Globus pallidus (tissue), 1 donor: Measurements from ENCODE around the gene PLPPR1.
"Not testable (repeated sequence)": the region's sequence is repeated elsewhere in the genome, so short reads cannot be mapped to it uniquely, and the experiment has no call there.

ENCODE experiments used
- DNase-seq: peaks from one replicate; pipeline ENCODE4 v3.0.0-alpha.2; 2015; ENCODE audit warnings: low spot score

Gene PLPPR1

DNA sequence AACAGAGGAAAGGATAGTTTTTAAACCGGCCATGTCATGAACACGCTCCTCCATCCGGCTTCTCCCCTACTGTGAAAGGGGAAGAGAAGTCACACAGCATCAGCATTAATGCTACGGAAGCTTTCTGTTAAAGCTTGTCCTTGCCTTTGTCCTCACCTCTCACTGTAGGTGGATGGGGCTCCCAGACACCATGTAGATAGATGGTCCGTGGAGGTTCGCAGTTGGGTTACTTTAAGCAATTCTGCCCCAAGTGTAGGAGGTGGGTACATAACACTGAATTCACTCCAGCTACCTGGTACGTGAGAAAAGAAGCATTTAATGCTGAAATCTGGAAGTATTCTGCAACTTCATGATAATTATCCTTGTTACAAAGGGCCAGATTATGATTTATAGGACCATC is 190.5 kb downstream of the PLPPR1 start:
- DNase-seq = no peak

DNA sequence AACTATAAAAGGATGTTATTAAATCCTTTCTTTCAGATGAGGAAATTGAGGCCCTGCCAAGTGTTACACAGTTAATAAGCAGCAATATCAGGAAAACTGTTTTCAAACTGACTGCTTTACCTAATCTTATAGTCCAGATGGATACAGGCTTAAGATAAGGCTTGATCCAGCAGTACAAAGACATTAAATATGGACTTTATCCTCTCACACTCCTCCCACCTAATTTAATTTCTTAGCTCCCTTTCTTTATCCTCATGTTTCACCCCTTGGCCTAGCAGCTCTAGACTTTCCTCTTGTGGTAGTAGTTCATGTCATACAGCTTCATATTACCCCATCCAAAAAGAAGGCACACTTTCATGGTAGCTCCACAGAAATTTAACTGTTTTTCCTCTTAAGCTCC is 191.8 kb downstream of the PLPPR1 start:
- no peak for DNase-seq

DNA sequence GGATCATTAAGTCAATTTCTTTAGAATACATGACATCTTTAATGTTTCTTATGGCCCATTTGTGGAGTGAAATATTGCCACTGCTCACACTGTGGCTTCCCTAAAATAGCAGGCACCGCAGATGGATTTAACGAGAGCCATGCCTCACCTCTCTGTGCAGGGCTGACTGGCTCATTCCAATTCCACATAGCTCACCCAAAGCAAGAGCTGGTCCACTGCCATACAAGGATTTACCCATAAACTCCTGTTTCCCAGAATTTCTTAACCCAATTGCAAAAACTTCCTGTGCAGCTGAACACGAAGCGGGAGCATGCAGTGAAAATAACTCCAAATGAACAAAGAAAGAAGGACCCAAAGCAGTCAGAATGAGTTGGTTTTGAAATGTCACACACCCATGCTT is 196.7 kb downstream of the PLPPR1 start:
- no peak for DNase-seq

DNA sequence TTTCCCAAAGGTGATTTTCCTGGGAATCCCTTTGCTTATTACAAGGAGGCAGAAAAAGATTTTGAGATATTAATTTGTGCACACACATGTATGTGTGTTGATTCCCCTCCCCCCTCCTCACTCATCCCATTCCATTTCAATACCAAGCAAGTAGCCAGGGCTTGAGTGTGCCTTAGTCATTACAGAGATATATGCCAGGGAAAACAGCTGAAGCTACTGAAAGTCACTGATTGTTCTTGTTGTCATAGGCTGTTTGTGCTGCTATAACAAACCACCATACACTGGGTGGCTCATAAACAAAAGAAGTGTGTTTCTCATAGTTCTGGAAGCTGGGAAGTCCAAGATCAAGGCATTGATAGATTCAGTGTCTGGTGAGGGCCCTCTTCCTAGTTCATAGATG is 197.6 kb downstream of the PLPPR1 start:
- DNase-seq = peak; percentile 97

DNA sequence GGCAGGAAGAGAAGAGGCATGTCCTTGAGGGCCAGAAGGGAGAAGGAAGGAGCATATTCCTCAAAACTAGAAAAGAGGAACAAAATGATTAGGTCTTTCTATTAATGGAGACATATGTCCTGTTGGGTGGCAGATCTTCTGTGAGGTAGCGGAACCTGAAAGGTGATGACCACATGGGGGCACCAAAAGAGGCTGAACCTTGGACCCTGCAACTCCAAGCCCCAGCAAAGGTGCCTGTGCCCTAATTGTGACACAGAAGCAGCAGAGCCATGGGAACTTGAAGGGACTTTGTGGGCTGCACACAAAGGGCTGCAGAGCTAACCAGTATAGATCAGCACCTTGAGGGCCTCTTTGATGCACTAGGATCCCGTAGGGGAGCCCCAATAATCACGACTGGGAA is 198.3 kb downstream of the PLPPR1 start:
- no peak for DNase-seq

DNA sequence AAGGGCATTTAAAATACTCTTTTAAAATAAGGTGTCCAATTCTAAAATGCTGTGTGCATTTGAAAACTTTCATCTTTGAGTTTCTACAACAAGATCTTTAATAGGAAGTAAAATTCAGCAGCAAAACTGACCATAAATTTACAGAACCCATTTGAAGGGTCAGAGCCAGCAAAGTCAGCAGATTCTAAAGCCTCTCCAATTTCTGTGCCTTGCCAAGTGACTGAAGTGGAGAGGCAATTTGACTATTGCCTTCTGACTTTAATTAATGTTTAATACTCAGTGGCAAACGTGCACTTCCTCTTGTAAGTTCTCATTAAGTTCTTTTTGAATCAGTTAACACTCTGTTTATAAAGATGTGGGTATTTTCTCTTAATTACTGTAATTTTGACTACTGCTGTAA is 201.1 kb downstream of the PLPPR1 start:
- no peak for DNase-seq

DNA sequence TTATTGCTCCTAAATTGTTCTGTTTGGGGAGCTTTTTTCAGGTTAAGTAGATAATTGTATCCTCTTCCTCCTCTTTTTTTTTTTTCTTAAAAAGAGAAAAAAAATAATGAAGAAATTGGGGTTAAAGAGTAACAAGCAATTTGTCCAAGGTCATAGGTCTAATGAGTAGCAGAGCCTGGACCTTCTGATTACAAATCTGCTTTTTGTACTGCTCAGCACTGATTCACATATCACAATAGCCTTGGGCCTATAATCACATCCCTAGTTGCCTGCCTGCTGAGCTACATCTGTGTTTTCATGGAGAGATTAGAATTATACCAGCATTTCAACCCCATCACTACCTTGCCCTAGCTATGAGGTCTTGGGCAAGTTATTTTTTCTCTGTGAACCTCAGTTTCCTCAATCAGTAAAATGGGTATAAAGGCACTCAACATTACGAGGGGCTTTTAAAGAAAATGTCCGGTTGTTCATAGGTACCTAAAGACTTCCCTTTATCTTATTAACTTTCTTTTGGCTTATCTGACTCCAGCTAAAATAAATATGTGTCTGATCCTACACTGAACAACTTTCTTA is 204.0 kb downstream of the PLPPR1 start:
- DNase-seq = no peak

DNA sequence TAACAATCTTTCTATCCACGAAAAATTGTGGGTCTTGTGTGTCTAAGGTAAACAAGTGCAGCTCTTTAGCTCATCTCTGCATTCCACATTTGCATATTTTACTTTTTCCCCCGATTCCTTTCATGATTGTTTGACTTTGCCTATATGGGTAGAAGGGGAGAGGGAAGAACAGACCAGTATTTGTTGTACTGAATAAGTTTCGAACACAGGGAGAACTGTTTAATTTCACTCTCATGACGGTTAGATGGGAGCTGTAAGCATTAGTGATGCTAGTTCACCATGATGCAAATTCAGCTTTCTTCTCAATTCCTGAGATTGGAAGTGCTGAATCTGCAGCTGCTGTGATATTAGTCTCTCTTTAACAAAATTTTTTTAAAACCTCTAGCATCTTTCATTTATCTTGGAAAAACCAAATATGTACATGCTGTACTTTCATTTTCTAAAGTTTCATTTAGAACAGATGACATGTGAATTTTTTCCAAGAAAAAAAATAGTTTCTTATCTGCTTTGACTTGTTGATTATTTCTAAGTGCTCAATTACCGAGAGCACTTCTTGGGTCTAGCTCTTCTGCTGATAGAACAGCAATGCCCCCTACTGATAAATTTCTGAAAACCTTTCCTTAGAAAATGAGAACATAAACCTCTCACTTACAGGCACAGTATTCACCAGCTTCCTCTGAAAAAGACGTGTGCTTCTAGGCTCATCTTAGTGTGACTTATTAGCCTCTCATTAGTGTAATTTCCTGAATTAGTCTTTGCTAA is 206.8 kb downstream of the PLPPR1 start:
- DNase-seq = peak; percentile 92

DNA sequence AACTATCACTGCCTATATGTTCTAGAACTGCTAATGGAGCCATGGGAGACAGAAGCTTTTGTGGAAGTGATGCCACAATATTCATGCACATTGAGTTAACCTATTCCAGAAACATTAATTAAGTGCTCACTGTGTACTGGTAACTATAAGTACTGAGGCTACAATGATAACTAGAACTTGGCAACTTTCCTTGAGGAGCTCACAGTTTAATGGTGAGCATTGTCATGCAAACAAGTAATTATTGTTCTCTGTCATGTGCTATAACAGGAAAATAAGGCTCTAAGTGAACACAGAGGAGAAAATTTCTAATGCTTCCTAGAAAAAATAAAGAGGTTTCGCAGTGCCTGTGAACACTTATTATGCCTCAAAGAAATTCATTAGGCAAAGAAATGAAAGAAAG is 214.1 kb downstream of the PLPPR1 start:
- DNase-seq = peak; percentile 81

DNA sequence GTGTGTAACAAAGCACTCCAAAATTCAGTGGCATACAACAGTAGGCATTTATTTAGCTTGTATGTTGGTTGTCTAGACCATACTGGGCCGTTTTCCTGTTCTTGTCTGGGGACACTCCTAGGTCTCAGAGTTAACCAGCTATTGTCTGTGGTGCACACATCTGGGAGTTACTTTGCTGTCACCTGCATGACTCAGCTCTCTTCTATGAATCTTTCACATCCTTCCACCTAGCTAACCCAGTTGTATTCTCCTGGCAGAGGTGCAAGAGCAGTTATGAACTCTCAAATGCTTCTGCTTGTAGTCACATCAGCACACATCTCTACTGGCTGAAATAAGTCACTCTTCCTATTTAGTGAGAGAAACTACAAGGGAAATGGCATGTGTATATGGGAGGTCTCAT is 218.2 kb downstream of the PLPPR1 start:
- no peak for DNase-seq

DNA sequence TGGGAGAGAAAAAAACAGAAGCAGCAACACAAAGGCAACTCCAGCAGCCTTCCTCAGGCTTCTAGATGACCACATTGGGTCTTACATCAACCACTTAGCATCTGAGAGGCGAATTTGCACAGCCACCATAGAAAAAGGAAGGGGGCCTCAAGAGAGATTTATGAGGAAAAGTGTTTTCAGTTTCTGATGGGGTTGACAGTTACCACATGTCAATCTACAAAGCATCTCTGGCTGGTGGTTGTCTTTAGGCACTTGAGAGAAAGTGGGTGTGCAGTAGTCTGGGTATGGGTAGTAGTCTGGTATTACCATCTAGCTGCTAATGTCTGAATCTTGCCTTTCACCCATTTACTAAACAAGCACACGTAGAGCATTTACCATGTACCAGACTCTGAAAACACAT is 218.8 kb downstream of the PLPPR1 start:
- DNase-seq = no peak

DNA sequence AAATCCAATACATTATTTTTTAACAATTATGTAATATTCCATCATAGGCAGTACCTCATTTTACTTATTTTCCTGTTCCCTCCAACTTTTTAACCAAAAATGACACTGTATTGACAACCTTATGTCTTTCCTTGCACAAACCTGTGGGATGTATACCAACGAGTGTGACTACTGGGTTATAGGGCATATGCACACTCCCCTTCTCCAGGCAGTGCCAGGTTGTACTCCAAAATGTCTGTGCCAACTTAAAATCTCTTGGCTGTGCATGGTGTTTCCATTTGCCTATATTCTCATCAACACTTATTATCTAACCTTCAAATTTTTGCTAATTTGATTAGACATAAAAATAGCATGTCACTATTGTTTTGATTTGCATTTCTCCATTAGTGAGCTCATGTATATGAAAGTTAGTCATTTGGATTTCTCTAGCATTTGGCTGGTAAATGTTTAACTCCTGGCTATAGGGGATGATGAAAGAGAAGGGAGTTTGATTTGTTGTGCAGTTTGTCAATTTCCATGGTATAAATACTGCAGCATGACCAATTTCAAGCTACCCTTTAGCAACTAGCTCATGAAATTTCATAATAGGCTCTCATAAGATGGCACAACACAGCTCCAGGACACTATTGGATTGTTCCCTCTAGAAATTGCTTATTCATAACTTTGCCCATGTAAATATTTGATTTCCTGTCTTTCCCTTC is 226.4 kb downstream of the PLPPR1 start:
- no peak for DNase-seq

DNA sequence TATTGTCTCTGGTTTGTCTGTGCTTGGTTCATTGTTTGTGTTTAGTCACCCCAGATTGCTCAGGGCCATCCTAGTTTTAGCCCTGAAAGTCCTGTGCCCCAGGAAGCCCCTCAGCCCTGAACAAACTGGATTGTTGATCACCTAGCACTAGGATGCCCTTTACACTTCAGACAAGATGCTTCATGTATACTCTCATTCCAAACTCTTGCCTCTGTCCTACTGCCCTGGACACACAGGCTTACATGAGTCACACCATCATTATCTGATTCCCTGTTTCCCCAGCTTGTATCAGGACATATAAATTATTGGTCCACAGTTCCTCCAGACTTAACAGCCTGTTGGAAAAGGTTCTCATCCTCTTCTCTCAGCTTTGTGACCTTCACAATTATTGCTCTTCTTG is 236.2 kb downstream of the PLPPR1 start:
- no peak for DNase-seq

DNA sequence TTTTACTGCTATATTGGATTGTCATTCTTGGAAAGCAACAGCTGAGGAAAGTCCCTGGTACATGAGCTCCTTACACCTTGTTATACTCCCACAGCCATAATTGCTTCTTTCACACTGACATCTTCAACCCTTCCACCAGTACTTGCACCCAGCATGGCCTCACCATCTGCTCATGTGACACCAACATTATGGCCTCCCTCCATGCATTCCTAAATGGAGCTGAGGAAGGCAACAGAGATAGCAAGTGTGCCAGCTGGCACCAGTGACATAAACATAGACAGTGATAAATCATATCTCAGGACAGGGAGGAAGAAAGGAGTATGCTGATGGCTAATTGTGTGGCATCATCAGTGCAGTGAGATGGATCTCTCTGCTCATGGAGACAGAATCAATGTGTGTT is 236.7 kb downstream of the PLPPR1 start:
- DNase-seq = no peak

DNA sequence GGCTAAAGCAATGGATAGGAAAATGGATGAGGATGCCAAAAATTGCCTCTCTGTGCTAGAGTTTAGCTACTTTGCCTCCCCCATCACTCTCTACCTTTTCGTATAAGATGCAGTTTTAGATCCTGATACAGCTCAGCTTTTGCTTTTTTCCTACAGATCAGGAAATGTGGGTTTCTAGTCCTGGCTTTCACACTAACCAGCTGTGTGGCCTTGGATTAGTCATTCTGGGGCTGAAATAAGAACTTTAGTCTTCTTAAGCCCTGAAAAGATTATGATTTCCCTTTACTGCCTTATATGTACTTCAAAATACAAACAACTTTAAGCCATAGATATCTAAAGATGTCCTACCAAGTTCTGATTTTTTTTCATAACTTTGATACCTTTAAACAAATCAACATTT is 239.9 kb downstream of the PLPPR1 start:
- no peak for DNase-seq

DNA sequence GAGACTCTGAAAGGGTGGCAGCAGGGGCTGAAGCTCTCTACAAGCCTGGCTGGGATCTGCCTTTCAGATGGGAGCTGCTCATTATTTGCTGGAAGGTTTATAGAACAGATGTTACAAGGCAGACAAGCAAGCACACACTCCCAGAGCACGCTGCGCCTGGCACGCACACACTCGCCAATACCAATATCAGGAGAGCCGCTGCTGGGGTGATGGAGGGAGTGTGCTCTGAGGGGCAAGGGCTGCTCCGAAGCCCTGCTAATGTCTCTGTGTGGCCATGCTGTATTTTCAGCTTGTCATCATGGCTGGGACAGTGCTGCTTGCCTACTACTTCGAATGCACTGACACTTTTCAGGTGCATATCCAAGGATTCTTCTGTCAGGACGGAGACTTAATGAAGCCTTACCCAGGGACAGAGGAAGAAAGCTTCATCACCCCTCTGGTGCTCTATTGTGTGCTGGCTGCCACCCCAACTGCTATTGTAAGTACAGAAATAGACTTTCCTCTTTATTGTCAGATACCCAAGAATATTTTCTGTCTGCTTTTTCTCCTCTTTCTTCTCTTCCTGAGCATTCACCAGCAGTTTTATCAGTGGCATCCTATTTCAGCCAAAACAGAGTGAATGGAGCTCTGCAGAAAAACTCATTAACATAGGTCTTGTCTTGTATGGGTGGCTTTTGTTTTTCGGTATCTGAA is 241.2 kb downstream of the PLPPR1 start:
- peak; percentile 70 for DNase-seq

DNA sequence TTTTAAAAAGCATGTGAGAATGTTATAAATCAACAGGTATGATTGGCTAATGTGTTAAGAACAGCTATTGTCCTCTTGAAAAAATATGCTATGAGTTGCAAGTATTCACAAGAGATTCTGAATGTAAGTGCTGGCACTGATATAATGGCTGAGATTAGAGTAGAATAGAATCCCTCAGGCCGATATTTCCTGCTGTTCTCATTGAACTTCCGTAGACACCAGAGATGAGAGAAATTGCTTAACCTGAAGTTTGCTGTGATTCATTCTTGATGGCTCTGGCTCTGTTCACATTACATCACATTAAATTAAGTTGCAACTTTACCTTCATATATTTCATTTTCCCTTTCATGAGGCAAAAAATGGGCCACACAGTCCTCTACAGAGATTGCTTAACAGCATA is 241.8 kb downstream of the PLPPR1 start:
- DNase-seq = peak; percentile 55

DNA sequence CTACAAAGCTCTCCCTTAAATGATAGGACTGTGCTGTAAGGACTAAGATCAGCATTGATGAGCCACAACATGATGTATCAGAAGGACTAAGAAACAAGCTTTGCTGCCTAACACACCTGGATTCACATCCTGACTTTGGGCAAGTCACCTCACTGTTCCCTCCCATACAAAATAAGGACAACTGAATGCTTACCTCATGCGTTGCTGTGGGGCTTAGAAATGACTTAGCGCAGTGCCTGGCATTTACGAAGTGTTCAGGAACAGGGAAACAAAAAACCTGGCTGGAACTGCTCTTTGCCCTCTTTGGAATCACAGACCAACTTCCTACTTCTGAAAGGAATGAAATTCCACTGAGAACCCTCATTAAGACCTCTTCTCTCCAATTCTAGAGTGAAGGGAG is 242.6 kb downstream of the PLPPR1 start:
- no peak for DNase-seq

DNA sequence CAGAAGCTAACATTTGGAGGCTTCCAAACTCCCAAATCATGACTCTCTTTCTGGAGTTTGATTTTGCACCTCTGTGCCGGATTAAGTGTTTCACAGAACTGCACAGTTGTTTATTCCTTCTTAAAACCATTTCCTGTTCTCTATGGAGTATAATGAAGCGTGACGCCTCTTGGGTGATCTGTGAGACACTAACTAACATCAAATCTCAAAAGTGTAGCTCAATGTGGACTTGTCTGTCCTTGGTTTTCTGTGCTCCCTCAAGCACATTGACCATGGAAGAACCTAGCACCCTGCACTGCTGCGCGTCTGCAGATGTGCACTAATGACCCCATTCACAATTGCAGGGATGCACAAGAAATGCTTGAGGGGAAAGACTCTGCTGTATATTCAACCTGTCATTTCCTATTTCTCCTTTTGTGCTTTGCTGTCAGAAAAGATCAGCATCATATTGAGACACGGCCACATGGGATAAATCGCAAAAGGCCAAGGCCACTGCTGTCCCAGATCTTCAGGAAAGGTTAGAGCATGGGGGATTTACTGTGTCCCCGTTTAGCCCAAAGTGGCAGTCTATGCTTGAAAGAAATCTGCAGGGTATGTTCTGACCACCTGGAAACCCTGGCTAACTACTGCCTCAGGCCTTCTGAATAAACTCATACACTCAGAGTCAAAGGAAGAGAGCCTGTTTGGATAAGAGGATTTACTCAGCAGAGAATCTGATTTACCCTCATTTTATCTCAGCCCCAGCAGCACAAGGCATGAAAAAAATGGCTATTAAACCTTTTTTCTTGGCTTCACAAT is 246.6 kb downstream of the PLPPR1 start:
- DNase-seq = no peak

DNA sequence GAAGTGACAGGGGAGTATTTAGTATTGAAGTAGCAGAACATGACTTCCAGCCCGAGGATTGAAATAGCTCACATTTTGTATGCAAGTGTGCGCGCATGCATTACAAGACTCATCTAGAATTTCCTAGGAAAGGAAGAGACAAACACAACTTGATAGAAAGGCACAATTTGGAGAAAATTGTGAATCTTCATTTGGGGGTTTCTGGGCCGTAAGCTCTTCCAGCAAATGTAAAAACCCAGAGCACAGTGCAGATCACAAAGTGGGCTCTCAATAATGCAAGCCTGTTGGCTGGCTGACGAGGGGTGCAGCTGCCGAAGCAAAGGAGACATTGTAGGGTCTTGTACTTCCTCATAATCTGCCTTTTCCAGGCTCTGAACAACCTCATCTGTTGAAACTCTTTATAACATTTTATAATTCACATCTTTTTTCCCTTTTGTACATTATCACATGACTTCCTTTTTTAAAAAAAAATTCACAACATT is 247.3 kb downstream of the PLPPR1 start:
- peak; percentile 50 for DNase-seq

DNA sequence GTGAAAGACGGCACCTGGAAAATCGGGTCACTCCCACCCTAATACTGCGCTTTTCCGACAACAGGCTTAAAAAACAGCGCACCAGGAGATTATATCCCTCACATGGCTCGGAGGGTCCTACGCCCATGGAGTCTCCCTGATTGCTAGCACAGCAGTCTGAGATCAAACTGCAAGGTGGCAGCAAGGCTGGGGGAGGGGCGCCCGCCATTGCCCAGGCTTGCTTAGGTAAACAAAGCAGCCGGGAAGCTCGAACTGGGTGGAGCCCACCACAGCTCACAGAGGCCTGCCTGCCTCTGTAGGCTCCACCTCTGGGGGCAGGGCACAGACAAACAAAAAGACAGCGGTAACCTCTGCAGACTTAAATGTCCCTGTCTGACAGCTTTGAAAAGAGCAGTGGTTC is 262.5 kb downstream of the PLPPR1 start:
- not testable (repeated sequence) for DNase-seq

DNA sequence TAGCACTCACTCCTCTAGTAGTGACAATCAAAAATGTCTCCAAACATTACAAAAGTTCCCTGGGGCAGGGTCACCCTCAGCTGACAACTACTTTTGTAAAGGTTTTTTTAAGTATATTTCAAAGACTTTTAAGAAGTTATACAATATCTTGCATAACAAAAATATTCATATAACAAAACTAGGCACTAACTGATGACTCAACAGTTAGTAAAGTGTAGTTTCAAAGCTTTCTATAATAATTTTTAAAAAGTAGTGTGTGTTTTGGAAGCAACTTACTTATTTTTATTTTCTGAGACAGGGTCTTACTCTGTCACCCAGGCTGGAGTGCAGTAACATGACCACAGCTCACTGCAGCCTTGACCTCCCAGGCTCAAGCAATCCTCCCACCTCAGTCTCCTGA is 271.4 kb downstream of the PLPPR1 start:
- no peak for DNase-seq
